Panc1 (cell line): Measurements from ENCODE around the gene BCL2L12. TPM values are rescaled to one million over a fixed set of nuclear protein-coding genes. Genes with fewer than 3 reads are reported as not detected.

Experiments
- ATAC-seq: fragments of 200-7000 bp; cut with Tn5 transposase; 2 replicates; pipeline ENCODE4 v1.9.1; 2020; ENCODE audit warnings: mild to moderate bottlenecking, moderate library complexity
- BruUV-seq: library from RNA; stranded (reverse); fragments of 400-500 nt; replicated peaks from 2 replicates; lab custom pipeline; 2021; lab: Mats Ljungman, UMichigan
- CTCF ChIA-PET: fragments of 300-600 bp; sonication (Branson Sonifier 250); formaldehyde crosslinking; loops from one replicate; lab custom pipeline; 2022; ENCODE audit warnings: antibody characterized with exemption; lab: Charles Lee
- POLR2A ChIA-PET: fragments of 300-600 bp; sonication (Branson Sonifier 250); formaldehyde crosslinking; loops from one replicate; lab custom pipeline; 2022; ENCODE audit warnings: antibody characterized with exemption; lab: Charles Lee
- DNase-seq: peaks from one replicate; pipeline ENCODE4 v3.0.0-alpha.2; 2010; ENCODE audit warnings: low read depth, low spot score
- H3K27ac ChIP-seq: 2 replicates; pipeline ENCODE4 v1.5.1; 2011; ENCODE audit warnings: mild to moderate bottlenecking, low read length, inconsistent platforms
- H3K27me3 ChIP-seq: fragments of 200-500 bp; sonication (Bioruptor generic); 2 replicates; pipeline ENCODE4 v1.6.0; 2014; ENCODE audit warnings: low read length, inconsistent platforms; ENCODE audit not compliant: control insufficient read depth, insufficient read depth
- H3K36me3 ChIP-seq: fragments of 200-500 bp; sonication (Bioruptor generic); 2 replicates; pipeline ENCODE4 v1.5.1; 2014; ENCODE audit warnings: inconsistent platforms, mild to moderate bottlenecking, low read length, moderate library complexity; ENCODE audit not compliant: control insufficient read depth, insufficient read depth
- H3K4me1 ChIP-seq: 2 replicates; pipeline ENCODE4 v1.5.1; 2011; ENCODE audit warnings: inconsistent platforms, mild to moderate bottlenecking, low read length, moderate library complexity; ENCODE audit not compliant: control insufficient read depth, insufficient read depth
- H3K4me3 ChIP-seq, 2 experiments: 2 replicates each; pipeline ENCODE4 v1.5.1; 2011 to 2012; ENCODE audit warnings: low read depth in 2 of 2, low read length in 2 of 2, mild to moderate bottlenecking in 2 of 2, inconsistent platforms in 1 of 2, moderate library complexity in 1 of 2
- H3K9me3 ChIP-seq: fragments of 200-500 bp; sonication (Bioruptor generic); 2 replicates; pipeline ENCODE4 v1.5.1; 2014; ENCODE audit warnings: low read depth, mild to moderate bottlenecking, inconsistent platforms, low read length, moderate library complexity; ENCODE audit not compliant: control insufficient read depth, insufficient read depth
- CTCF ChIP-seq: fragments of 450-650 bp; IDR thresholded peaks from 2 replicates; pipeline ENCODE4 v1.5.1; 2017; ENCODE audit warnings: mild to moderate bottlenecking
- POLR2AphosphoS5 ChIP-seq: IDR thresholded peaks from 2 replicates; pipeline ENCODE4 v1.6.1; 2012; ENCODE audit warnings: mild to moderate bottlenecking, low read depth, low read length, moderate library complexity
- REST ChIP-seq, 2 experiments: IDR thresholded peaks; 2 replicates each; pipeline ENCODE4 v1.6.1; 2011 to 2012; ENCODE audit warnings: low read depth in 2 of 2, control low read depth in 1 of 2, low read length in 1 of 2, mild to moderate bottlenecking in 1 of 2, moderate library complexity in 1 of 2; ENCODE audit not compliant: insufficient read depth in 1 of 2
- SIN3A ChIP-seq: IDR thresholded peaks from 2 replicates; pipeline ENCODE4 v1.6.1; 2012; ENCODE audit warnings: low read depth, mild to moderate bottlenecking, low read length, moderate library complexity, borderline replicate concordance; ENCODE audit not compliant: insufficient read depth
- TCF7L2 ChIP-seq: IDR thresholded peaks from 2 replicates; pipeline ENCODE4 v1.6.1; 2011; ENCODE audit warnings: mild to moderate bottlenecking, low read depth, low read length, inconsistent platforms
- in situ Hi-C: cut with HindIII; loops from 2 replicates; pipeline ENCODE4 v1.10.0; 2016; ENCODE audit warnings: low sequenced_read_pairs, low pct_unique_long_range_greater_than_20kb
- intact Hi-C: fragments of 100-400 bp; cut with micrococcal nuclease; formaldehyde crosslinking; loops from one replicate; pipeline ENCODE4 v1.10.0; 2022; ENCODE audit not compliant: unreplicated experiment
- total RNA-seq: library from RNA; stranded (reverse); gene quantifications from one replicate; pipeline ENCODE4 v1.2.1, GENCODE V29; 2021; ENCODE audit not compliant: unreplicated experiment

Gene BCL2L12
- total RNA-seq, 1 experiment from 2014 or later = 69.6 TPM

DNA sequence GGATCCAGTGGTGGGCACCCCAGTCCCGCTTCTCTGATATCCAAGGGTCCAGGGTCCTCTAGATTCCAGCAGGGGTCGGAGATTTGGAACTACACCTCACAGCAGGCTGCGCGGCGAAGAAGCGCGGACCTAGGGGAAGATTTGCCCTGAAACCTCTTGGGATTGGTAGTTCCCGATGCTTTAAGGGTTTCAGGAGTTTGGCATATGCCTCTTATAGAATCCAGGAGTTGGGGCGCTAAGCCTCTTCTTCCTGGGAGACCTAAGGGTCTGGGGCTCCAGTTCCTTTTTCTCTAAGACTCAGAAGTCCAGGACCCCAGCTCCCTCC lies 349 bp downstream of the BCL2L12 start:
- Histone ChIP-seq H3K4me3 (peak overlapping the region; percentile 71 to 95), H3K4me1 (peaks cover 2% of the 10 kb centered on the region; the same call in 1 of the 2 replicates), H3K36me3 (peaks cover 10% of the 10 kb centered on the region; the same call in 1 of the 2 replicates), H3K27me3 (no peaks in the 10 kb centered on the region), H3K27ac (peak overlapping the region; percentile 90), H3K9me3 (no peaks in the 10 kb centered on the region)
- ATAC-seq (peak; percentile 5; the same call in 1 of the 2 replicates), DNase-seq (no peak)
- TF ChIP-seq TCF7L2 = no peak
- TF ChIP-seq CTCF = no peak
- TF ChIP-seq SIN3A = no peak
- TF ChIP-seq POLR2AphosphoS5 = no peak
- no peak for TF ChIP-seq REST (IDR thresholded peaks at IDR 0.05; ENCODE audit: insufficient read depth in 1 of 2, low read depth in 2 of 2, low read length in 1 of 2)
- POLR2A ChIA-PET = interaction anchor here (0.6 kb wide), 1 partner anchor 50 kb away, joined by 3 read pairs; no protein-coding TSS in a partner anchor
- intact Hi-C loops (no loop called here), in situ Hi-C loops (no loop called here)
- CTCF ChIA-PET = no interaction called here
- BruUV-seq = TSS peak; percentile 91

DNA sequence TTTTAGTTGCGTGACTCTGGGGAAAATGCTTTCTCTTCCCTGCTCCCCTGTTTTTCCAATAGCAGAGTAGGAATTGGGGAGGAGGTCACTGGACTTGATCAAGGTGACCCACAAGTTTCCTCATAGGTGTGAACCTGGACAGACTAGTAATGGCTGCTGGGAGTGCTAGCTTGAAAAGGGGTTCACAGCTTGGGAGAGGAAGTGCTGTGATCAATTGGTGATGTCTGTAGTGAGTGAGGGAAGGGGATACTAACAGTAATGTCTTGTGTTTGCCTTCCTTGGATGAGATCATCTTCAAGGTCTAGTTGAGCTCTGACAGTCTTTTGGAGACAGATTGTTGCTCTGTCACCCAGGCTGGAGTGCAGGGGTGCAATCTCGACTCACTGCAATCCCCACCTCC lies 1.7 kb downstream of the BCL2L12 start:
- H3K27me3 ChIP-seq = no peaks in the 10 kb centered on the region
- CTCF ChIA-PET = no interaction called here
- POLR2A ChIA-PET = no interaction called here
- no TSS peak for BruUV-seq
- H3K27ac ChIP-seq = peak overlapping the region; percentile 34; the same call in 1 of the 2 replicates
- in situ Hi-C loops (no loop called here), intact Hi-C loops (no loop called here)
- DNase-seq (no peak), ATAC-seq (no peak)
- TF ChIP-seq SIN3A = no peak
- TF ChIP-seq CTCF = no peak
- TF ChIP-seq POLR2AphosphoS5 = no peak
- TF ChIP-seq REST (IDR thresholded peaks at IDR 0.05; ENCODE audit: insufficient read depth in 1 of 2, low read depth in 2 of 2, low read length in 1 of 2) = no peak
- no peak for TF ChIP-seq TCF7L2
- H3K9me3 ChIP-seq = no peaks in the 10 kb centered on the region
- H3K36me3 ChIP-seq = peaks cover 10% of the 10 kb centered on the region; the same call in 1 of the 2 replicates
- no peak overlapping the region for H3K4me3 ChIP-seq
- H3K4me1 ChIP-seq = peaks cover 6% of the 10 kb centered on the region; the same call in 1 of the 2 replicates
